Smooth muscle cell (in vitro differentiated cells): Measurements from ENCODE around the gene RELA. TPM values are rescaled to one million over a fixed set of nuclear protein-coding genes. Genes with fewer than 3 reads are reported as not detected.
"Not testable (repeated sequence)": the region's sequence is repeated elsewhere in the genome, so short reads cannot be mapped to it uniquely, and the experiment has no call there.

Source experiments
- DNase-seq: peaks from one replicate; lab custom pipeline; 2025; ENCODE audit not compliant: unreplicated experiment; lab: John Stamatoyannopoulos, UW
- H2AFZ ChIP-seq: fragments of 200-600 bp; sonication (generic); 2 replicates; pipeline ENCODE4 v1.6.0; 2016; ENCODE audit warnings: antibody characterized with exemption, low read depth, mild to moderate bottlenecking
- H3F3A ChIP-seq: fragments of 200-600 bp; sonication (generic); 2 replicates; pipeline ENCODE4 v1.6.0; 2017; ENCODE audit warnings: antibody characterized with exemption, low read depth
- H3K27ac ChIP-seq: fragments of 200-600 bp; sonication (generic); 2 replicates; pipeline ENCODE4 v1.5.1; 2016; ENCODE audit warnings: low read depth, mild to moderate bottlenecking
- H3K27me3 ChIP-seq: fragments of 200-600 bp; sonication (generic); 2 replicates; pipeline ENCODE4 v1.6.1; 2016; ENCODE audit warnings: low read depth, mild to moderate bottlenecking
- H3K36me3 ChIP-seq: fragments of 200-600 bp; sonication (generic); 2 replicates; pipeline ENCODE4 v1.5.1; 2016; ENCODE audit warnings: low read depth
- H3K4me1 ChIP-seq: fragments of 200-600 bp; sonication (generic); 2 replicates; pipeline ENCODE4 v1.5.1; 2016; ENCODE audit warnings: low read depth
- H3K4me2 ChIP-seq: fragments of 200-600 bp; sonication (generic); 2 replicates; pipeline ENCODE4 v1.6.0; 2016; ENCODE audit warnings: mild to moderate bottlenecking
- H3K4me3 ChIP-seq: fragments of 200-600 bp; sonication (generic); 2 replicates; pipeline ENCODE4 v1.5.1; 2016; ENCODE audit warnings: mild to moderate bottlenecking
- H3K79me2 ChIP-seq: fragments of 200-600 bp; sonication (generic); 2 replicates; pipeline ENCODE4 v1.6.0; 2016; ENCODE audit warnings: low read depth, mild to moderate bottlenecking
- H3K9ac ChIP-seq: fragments of 200-600 bp; sonication (generic); 2 replicates; pipeline ENCODE4 v1.6.0; 2016; ENCODE audit warnings: low read depth
- H3K9me3 ChIP-seq: fragments of 200-600 bp; sonication (generic); replicated peaks from 2 replicates; pipeline ENCODE4 v1.5.1; 2016; ENCODE audit warnings: low read depth
- H4K20me1 ChIP-seq: fragments of 200-600 bp; sonication (generic); 2 replicates; pipeline ENCODE4 v1.6.0; 2016; ENCODE audit warnings: low read depth
- CTCF ChIP-seq: fragments of 200-600 bp; sonication (generic); IDR thresholded peaks from 2 replicates; pipeline ENCODE4 v1.5.1; 2017; ENCODE audit warnings: borderline replicate concordance, mild to moderate bottlenecking, antibody characterized with exemption; ENCODE audit not compliant: insufficient read depth, poor library complexity, severe bottlenecking
- WGBS: methylation state at CpG from one replicate; pipeline ENCODE4 v1.1.7; 2016; ENCODE audit warnings: low lambda C conversion rate; 5-methylcytosine and 5-hydroxymethylcytosine counted together
- polyA plus RNA-seq: library from polyadenylated mRNA; unstranded; fragments of >200 nt; fragmentation: Nextera tagmentation; extraction: Ambion mirVana; gene quantifications from 2 replicates; pipeline ENCODE4 v1.2.1, GENCODE V29; 2016
- total RNA-seq: library from RNA; depleted of rRNA; stranded (reverse); fragments of >200 nt; gene quantifications from 2 replicates; pipeline ENCODE4 v1.2.3, GENCODE V29; 2014

Gene RELA
- total and polyA plus RNA-seq, 2 experiments from 2014 or later, result 41.7 to 82.8 TPM

- TF ChIP-seq CTCF, result no peak
- Histone ChIP-seq H3K36me3 (no peaks in the 10 kb centered on the region), H3K9ac (no peak overlapping the region), H3K9me3 (no peaks in the 10 kb centered on the region), H3K27ac (no peak overlapping the region), H3K4me1 (no peaks in the 10 kb centered on the region), H3K27me3 (no peaks in the 10 kb centered on the region), H3F3A (no peaks in the 10 kb centered on the region), H3K4me3 (no peak overlapping the region), H4K20me1 (no peaks in the 10 kb centered on the region), H3K4me2 (no peak overlapping the region), H3K79me2 (no peaks in the 10 kb centered on the region), H2AFZ (no peak overlapping the region)
- WGBS, result 55% methylated on average over 8 of the region's 8 CpGs
- DNase-seq, result no peak
Measured at GRCh38 chr11:65709661-65710060, 46.9 kb upstream of the RELA start.

GRCh38 chr11:65708451-65708850, 45.7 kb upstream of the RELA start:
- DNase-seq, result no peak
- Histone ChIP-seq H3K4me3 (no peak overlapping the region), H4K20me1 (no peaks in the 10 kb centered on the region), H3K79me2 (no peaks in the 10 kb centered on the region), H3K27me3 (no peaks in the 10 kb centered on the region), H3K4me1 (no peaks in the 10 kb centered on the region), H3K4me2 (no peak overlapping the region), H3K9me3 (no peaks in the 10 kb centered on the region), H2AFZ (no peak overlapping the region), H3K27ac (no peak overlapping the region), H3K36me3 (no peaks in the 10 kb centered on the region), H3K9ac (no peak overlapping the region), H3F3A (no peaks in the 10 kb centered on the region)
- 88% methylated on average over 5 of the region's 5 CpGs for WGBS
- TF ChIP-seq CTCF, result no peak

- not testable (repeated sequence) for H3K9ac ChIP-seq, DNase-seq, H3K27me3 ChIP-seq, H3K36me3 ChIP-seq, H3K4me1 ChIP-seq, H3K27ac ChIP-seq, H3K4me3 ChIP-seq, H3F3A ChIP-seq, H4K20me1 ChIP-seq, H3K79me2 ChIP-seq, H3K9me3 ChIP-seq, H3K4me2 ChIP-seq, H2AFZ ChIP-seq
- 95% methylated on average over 12 of the region's 12 CpGs for WGBS
Measured at GRCh38 chr11:65707002-65707401, 44.3 kb upstream of the RELA start.

GRCh38 chr11:65706303-65706763, 43.6 kb upstream of the RELA start:
- H3K4me1 ChIP-seq, H3K79me2 ChIP-seq, H2AFZ ChIP-seq, H3K9ac ChIP-seq, H3K4me2 ChIP-seq, H3K9me3 ChIP-seq, H3K4me3 ChIP-seq, H3F3A ChIP-seq, H4K20me1 ChIP-seq, H3K36me3 ChIP-seq, DNase-seq, H3K27me3 ChIP-seq, H3K27ac ChIP-seq: not testable (repeated sequence)
- 32% methylated on average over 14 of the region's 14 CpGs for WGBS
- TF ChIP-seq CTCF, result peak; percentile 64
